Keratinocyte (primary cell): ENCODE results near the gene C7. TPM values are rescaled to one million over a fixed set of nuclear protein-coding genes. Genes with fewer than 3 reads are reported as not detected.
"Not testable (repeated sequence)": the region's sequence is repeated elsewhere in the genome, so short reads cannot be mapped to it uniquely, and the experiment has no call there.

Source experiments
- DNase-seq: peaks from one replicate; pipeline ENCODE4 v3.0.0-alpha.2; 2011; ENCODE audit warnings: low read depth, missing footprints, low spot score
- FAIRE-seq: peaks from 2 replicates; lab custom pipeline; 2011; peaks lifted over from hg19 to GRCh38; lab: Jason Lieb, UNC
- H2AFZ ChIP-seq: 2 replicates; pipeline ENCODE4 v1.6.0; 2012; ENCODE audit warnings: low read length, control low read depth, inconsistent platforms; ENCODE audit not compliant: control insufficient read depth
- H3K27ac ChIP-seq: 2 replicates; pipeline ENCODE4 v1.5.1; 2011; ENCODE audit warnings: low read length; ENCODE audit not compliant: control insufficient read depth, insufficient read depth
- H3K27me3 ChIP-seq: 3 replicates; pipeline ENCODE4 v1.6.0; 2011; ENCODE audit warnings: low read length; ENCODE audit not compliant: control insufficient read depth, insufficient read depth; ENCODE audit errors: extremely low read depth
- H3K36me3 ChIP-seq, 2 experiments: 2 replicates in 1 of 2; 3 replicates in 1 of 2; pipeline ENCODE4 v1.5.1; 2011; ENCODE audit warnings: low read length in 2 of 2, mild to moderate bottlenecking in 1 of 2; ENCODE audit not compliant: control insufficient read depth in 2 of 2, insufficient read depth in 2 of 2; ENCODE audit errors: extremely low read depth in 1 of 2
- H3K4me1 ChIP-seq: 3 replicates; pipeline ENCODE4 v1.5.1; 2011; ENCODE audit warnings: low read length; ENCODE audit not compliant: control insufficient read depth, insufficient read depth; ENCODE audit errors: extremely low read depth
- H3K4me2 ChIP-seq: 3 replicates; pipeline ENCODE4 v1.6.0; 2011; ENCODE audit warnings: low read depth, low read length; ENCODE audit not compliant: control insufficient read depth, insufficient read depth; ENCODE audit errors: extremely low read depth
- H3K4me3 ChIP-seq, 3 experiments: fragments of 200-600 bp in 1 of 3; sonication (generic) in 1 of 3; 2 replicates in 2 of 3; 3 replicates in 1 of 3; pipeline ENCODE4 v1.5.1; 2011 to 2016; ENCODE audit warnings: low read length in 3 of 3, mild to moderate bottlenecking in 3 of 3, control low read depth in 2 of 3, inconsistent platforms in 1 of 3, low read depth in 1 of 3, mixed read lengths in 1 of 3, mixed run types in 1 of 3, moderate library complexity in 1 of 3; ENCODE audit not compliant: control insufficient read depth in 2 of 3, insufficient read depth in 2 of 3; ENCODE audit errors: extremely low read depth in 1 of 3
- H3K79me2 ChIP-seq: 2 replicates; pipeline ENCODE4 v1.6.0; 2012; ENCODE audit warnings: low read length; ENCODE audit not compliant: control insufficient read depth, insufficient read depth
- H3K9ac ChIP-seq: 3 replicates; pipeline ENCODE4 v1.6.0; 2011; ENCODE audit warnings: low read length; ENCODE audit not compliant: control insufficient read depth, insufficient read depth; ENCODE audit errors: extremely low read depth
- H3K9me1 ChIP-seq: 3 replicates; pipeline ENCODE4 v1.6.0; 2011; ENCODE audit warnings: low read length; ENCODE audit not compliant: control insufficient read depth, insufficient read depth; ENCODE audit errors: extremely low read depth
- H3K9me3 ChIP-seq: 2 replicates; pipeline ENCODE4 v1.5.1; 2012; ENCODE audit warnings: low read depth, low read length; ENCODE audit not compliant: control insufficient read depth
- H4K20me1 ChIP-seq: 3 replicates; pipeline ENCODE4 v1.6.0; 2011; ENCODE audit warnings: low read length; ENCODE audit not compliant: control insufficient read depth, insufficient read depth; ENCODE audit errors: extremely low read depth
- EZH2 ChIP-seq: IDR thresholded peaks from one replicate; pipeline ENCODE4 v1.6.1; 2012; ENCODE audit warnings: inconsistent platforms, mild to moderate bottlenecking, low read length, moderate library complexity
- dilution Hi-C: fragments of 300-500 bp; cut with MboI; formaldehyde crosslinking; loops from one replicate; pipeline ENCODE4 v1.7.0; 2020; ENCODE audit warnings: low sequenced_read_pairs; ENCODE audit not compliant: extremely low pct_ligation_motif_present
- polyA plus RNA-seq, 5 experiments: library from polyadenylated mRNA; depleted of rRNA in 3 of 5; stranded (reverse) in 3 of 5; stranded (forward) in 1 of 5; unstranded in 1 of 5; fragments of >200 nt; gene quantifications; 1 replicate in 1 of 5; 2 replicates in 3 of 5; 3 replicates in 1 of 5; pipeline versions ENCODE4 v1.2.1 to v1.2.3, GENCODE V29; 2011 to 2012; ENCODE audit warnings: missing spikeins in 2 of 5, low read depth in 1 of 5, low replicate concordance in 1 of 5
- TF ChIP-seq, protein P1 (sequence below), 3 experiments: IDR thresholded peaks in 1 of 3; conservative IDR thresholded peaks in 1 of 3; optimal IDR thresholded peaks in 1 of 3; 2 replicates in 2 of 3; 3 replicates in 1 of 3; pipeline versions ENCODE3 to v1.5.1; 2011; ENCODE audit warnings: low read length in 3 of 3, mild to moderate bottlenecking in 3 of 3, moderate library complexity in 2 of 3, control low read depth in 1 of 3, inconsistent platforms in 1 of 3; ENCODE audit not compliant: insufficient read depth in 2 of 3; ENCODE audit errors: extremely low read depth in 1 of 3

The C7 gene
- polyA plus RNA-seq, 1 donor (not counting 4 experiments of a cell fraction or from before 2014, with no cell fraction given) = not detected

DNA sequence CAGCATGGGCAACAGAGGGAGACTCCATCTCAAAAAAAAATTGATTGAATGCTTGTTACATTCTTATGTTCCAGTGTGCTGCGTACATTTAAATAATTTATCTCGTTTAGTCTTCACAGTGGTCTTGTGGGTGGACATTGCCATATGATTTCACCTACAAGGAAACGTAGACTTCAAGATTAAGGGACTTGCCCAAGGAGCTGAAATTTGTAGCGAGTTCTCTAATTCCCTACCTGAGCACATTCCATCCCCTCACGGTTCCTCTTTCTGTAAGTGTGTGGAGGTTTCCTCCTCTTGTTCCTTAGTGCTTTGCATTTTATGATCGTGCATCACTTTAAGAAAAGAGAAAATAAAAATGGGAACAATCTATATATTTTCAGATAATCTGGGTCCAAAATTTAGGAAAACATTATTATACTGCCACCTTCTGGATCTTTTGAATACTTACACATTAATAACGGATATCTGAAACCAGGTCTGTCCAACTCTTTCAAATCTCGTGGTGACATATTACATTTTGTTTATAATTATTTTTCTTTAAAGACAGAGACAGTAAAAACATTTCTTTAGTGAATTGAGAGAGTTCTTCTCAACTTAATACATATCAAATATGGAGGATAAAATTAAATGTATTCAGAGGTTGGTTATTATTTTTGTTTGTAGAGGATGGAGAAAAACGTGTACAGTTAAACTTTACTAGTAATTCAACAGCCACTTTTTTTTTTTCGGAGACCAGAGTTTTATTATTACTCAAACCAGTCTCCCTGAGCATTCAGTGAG, 29.9 kb upstream of the C7 start:
- no peak overlapping the region for H3K4me3 ChIP-seq
- H3K4me2 ChIP-seq = no peak overlapping the region
- H3K4me1 ChIP-seq = no peaks in the 10 kb centered on the region
- H3K79me2 ChIP-seq = no peaks in the 10 kb centered on the region
- H3K27me3 ChIP-seq = no peaks in the 10 kb centered on the region
- H3K27ac ChIP-seq = no peak overlapping the region
- TF ChIP-seq, protein P1, sequence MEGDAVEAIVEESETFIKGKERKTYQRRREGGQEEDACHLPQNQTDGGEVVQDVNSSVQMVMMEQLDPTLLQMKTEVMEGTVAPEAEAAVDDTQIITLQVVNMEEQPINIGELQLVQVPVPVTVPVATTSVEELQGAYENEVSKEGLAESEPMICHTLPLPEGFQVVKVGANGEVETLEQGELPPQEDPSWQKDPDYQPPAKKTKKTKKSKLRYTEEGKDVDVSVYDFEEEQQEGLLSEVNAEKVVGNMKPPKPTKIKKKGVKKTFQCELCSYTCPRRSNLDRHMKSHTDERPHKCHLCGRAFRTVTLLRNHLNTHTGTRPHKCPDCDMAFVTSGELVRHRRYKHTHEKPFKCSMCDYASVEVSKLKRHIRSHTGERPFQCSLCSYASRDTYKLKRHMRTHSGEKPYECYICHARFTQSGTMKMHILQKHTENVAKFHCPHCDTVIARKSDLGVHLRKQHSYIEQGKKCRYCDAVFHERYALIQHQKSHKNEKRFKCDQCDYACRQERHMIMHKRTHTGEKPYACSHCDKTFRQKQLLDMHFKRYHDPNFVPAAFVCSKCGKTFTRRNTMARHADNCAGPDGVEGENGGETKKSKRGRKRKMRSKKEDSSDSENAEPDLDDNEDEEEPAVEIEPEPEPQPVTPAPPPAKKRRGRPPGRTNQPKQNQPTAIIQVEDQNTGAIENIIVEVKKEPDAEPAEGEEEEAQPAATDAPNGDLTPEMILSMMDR (optimal IDR thresholded peaks at IDR 0.05 in 1 of 3, IDR thresholded peaks at IDR 0.05 in 1 of 3, conservative IDR thresholded peaks at IDR 0.05 in 1 of 3; ENCODE audit: extremely low read depth in 1 of 3, insufficient read depth in 2 of 3, low read length in 3 of 3) = peak in 2 of 3 experiments; percentile 13
- no peak for TF ChIP-seq EZH2
- H3K9ac ChIP-seq = no peak overlapping the region
- no peaks in the 10 kb centered on the region for H3K9me1 ChIP-seq
- DNase-seq = no peak
- H4K20me1 ChIP-seq = no peaks in the 10 kb centered on the region
- no peak for FAIRE-seq
- H3K9me3 ChIP-seq = peaks cover 9% of the 10 kb centered on the region
- H2AFZ ChIP-seq = no peak overlapping the region
- H3K36me3 ChIP-seq = no peaks in the 10 kb centered on the region
- dilution Hi-C loops = no loop called here

DNA sequence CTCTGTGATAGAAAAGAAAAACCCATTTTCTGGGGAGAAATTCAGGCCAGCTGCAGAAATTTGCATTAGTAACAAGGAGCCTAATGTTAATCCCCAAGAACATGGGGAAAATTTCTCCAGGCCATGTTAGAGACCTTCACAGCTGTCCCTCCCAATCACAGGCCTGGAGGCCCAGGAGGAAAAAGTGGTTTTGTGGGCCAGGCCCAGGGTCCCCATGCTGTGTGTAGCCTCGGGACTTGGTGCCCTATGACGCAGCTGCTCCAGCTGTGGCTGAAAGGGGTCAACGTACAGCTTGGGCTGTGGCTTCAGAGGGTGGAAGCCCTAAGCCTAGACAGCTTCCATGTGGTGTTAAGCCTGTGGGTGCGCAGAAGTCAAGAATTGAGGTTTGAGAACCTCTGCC, 27.0 kb upstream of the C7 start:
- no peaks in the 10 kb centered on the region for H3K79me2 ChIP-seq
- no peak overlapping the region for H3K4me3 ChIP-seq
- TF ChIP-seq, protein P1 (optimal IDR thresholded peaks at IDR 0.05 in 1 of 3, IDR thresholded peaks at IDR 0.05 in 1 of 3, conservative IDR thresholded peaks at IDR 0.05 in 1 of 3; ENCODE audit: extremely low read depth in 1 of 3, insufficient read depth in 2 of 3, low read length in 3 of 3) = no peak
- no peak for TF ChIP-seq EZH2
- no peaks in the 10 kb centered on the region for H3K36me3 ChIP-seq
- no peak for FAIRE-seq
- no peak overlapping the region for H3K4me2 ChIP-seq
- no peaks in the 10 kb centered on the region for H3K9me1 ChIP-seq
- peaks cover 5% of the 10 kb centered on the region for H3K9me3 ChIP-seq
- dilution Hi-C loops = no loop called here
- no peak for DNase-seq
- no peak overlapping the region for H3K27ac ChIP-seq
- H3K9ac ChIP-seq = no peak overlapping the region
- no peak overlapping the region for H2AFZ ChIP-seq
- no peaks in the 10 kb centered on the region for H3K4me1 ChIP-seq
- no peaks in the 10 kb centered on the region for H4K20me1 ChIP-seq
- H3K27me3 ChIP-seq = no peaks in the 10 kb centered on the region

DNA sequence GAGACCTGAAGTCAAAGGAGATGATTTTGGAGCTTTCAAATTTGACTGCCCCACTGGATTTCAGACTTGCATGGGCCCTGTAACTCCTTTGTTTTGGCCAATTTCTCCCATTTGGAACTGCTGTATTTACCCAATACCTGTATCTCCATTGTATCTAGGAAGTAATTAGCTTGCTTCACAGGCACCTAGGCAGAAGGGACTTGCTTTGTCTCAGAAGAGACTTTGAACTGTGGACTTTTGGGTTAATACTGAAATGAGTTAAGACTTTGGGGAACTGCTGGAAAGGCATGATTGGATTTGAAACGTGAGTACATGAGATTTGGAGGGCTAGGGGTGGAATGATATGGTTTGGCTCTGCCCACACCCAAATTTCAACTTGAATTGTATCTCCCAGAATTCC, 26.2 kb upstream of the C7 start:
- dilution Hi-C loops, FAIRE-seq: not testable (repeated sequence)

More for the DNA sequence above, 26.2 kb upstream of the C7 start:
- not testable (repeated sequence) for H4K20me1 ChIP-seq, H3K9me3 ChIP-seq, H3K4me3 ChIP-seq, H3K27ac ChIP-seq, H3K27me3 ChIP-seq, H3K9ac ChIP-seq, H2AFZ ChIP-seq, H3K36me3 ChIP-seq, H3K79me2 ChIP-seq, H3K4me1 ChIP-seq, H3K9me1 ChIP-seq, H3K4me2 ChIP-seq, DNase-seq
